HEK293 (cell line): ENCODE measurements around the gene CYB5RL.
"Not testable (repeated sequence)": the region's sequence is repeated elsewhere in the genome, so short reads cannot be mapped to it uniquely, and the experiment has no call there.

Experiments
- CTCF ChIA-PET: fragments of 350-600 bp; formaldehyde crosslinking; extraction: SDS; loops from one replicate; lab custom pipeline; 2021; ENCODE audit warnings: antibody characterized with exemption; lab: Yijun Ruan, JAX
- POLR2A ChIA-PET: fragments of 300-600 bp; formaldehyde crosslinking; extraction: SDS; loops from one replicate; lab custom pipeline; 2020; ENCODE audit warnings: antibody characterized with exemption, inconsistent platforms; lab: Yijun Ruan, JAX
- H3K27ac ChIP-seq: fragments of 200-500 bp; sonication (Bioruptor generic); 2 replicates; pipeline ENCODE4 v1.5.1; 2014; ENCODE audit warnings: low read depth, low read length, control low read depth, inconsistent platforms; ENCODE audit errors: extremely low read depth
- H3K36me3 ChIP-seq, 2 experiments: fragments of 200-500 bp in 1 of 2; sonication (Bioruptor generic) in 1 of 2; 1 replicate in 1 of 2; 2 replicates in 1 of 2; pipeline ENCODE4 v1.5.1; 2014 to 2017; ENCODE audit warnings: inconsistent platforms in 2 of 2, low read length in 2 of 2; ENCODE audit not compliant: control insufficient read depth in 2 of 2, insufficient read depth in 1 of 2
- H3K4me1 ChIP-seq: fragments of 200-500 bp; sonication (Bioruptor generic); 2 replicates; pipeline ENCODE4 v1.5.1; 2014; ENCODE audit warnings: mild to moderate bottlenecking, low read length, inconsistent platforms; ENCODE audit not compliant: control insufficient read depth, insufficient read depth
- H3K4me3 ChIP-seq: 2 replicates; pipeline ENCODE4 v1.5.1; 2011; ENCODE audit warnings: low read depth, mild to moderate bottlenecking, control low read depth, low read length, moderate library complexity
- H3K9me3 ChIP-seq: fragments of 200-500 bp; sonication (Bioruptor generic); 2 replicates; pipeline ENCODE4 v1.5.1; 2014; ENCODE audit warnings: low read depth, low read length, inconsistent platforms; ENCODE audit not compliant: control insufficient read depth, insufficient read depth
- HOXC10 ChIP-seq: sonication (generic); formaldehyde crosslinking; IDR thresholded peaks from 2 replicates; pipeline ENCODE4 v1.8.1; 2023; ENCODE audit warnings: mild to moderate bottlenecking, missing genetic modification reagents
- KLF1 ChIP-seq: fragments of 450-650 bp; formaldehyde crosslinking; IDR thresholded peaks from 2 replicates; pipeline ENCODE4 v1.5.1; 2016; ENCODE audit warnings: missing biosample characterization, missing genetic modification characterization
- SALL2 ChIP-seq: fragments of 450-650 bp; formaldehyde crosslinking; IDR thresholded peaks from 2 replicates; pipeline ENCODE4 v1.5.0; 2017; ENCODE audit warnings: missing biosample characterization, mild to moderate bottlenecking, missing genetic modification characterization, borderline replicate concordance
- YY2 ChIP-seq: fragments of 450-650 bp; formaldehyde crosslinking; IDR thresholded peaks from 2 replicates; pipeline ENCODE4 v1.5.1; 2016; ENCODE audit warnings: missing biosample characterization, missing genetic modification characterization
- ZFHX2 ChIP-seq: fragments of 450-650 bp; formaldehyde crosslinking; conservative IDR thresholded peaks from 2 replicates; pipeline ENCODE4 v1.5.1; 2016; ENCODE audit warnings: missing biosample characterization, missing genetic modification characterization
- ZNF146 ChIP-seq: fragments of 450-650 bp; formaldehyde crosslinking; IDR thresholded peaks from 2 replicates; pipeline ENCODE4 v1.5.1; 2016; ENCODE audit warnings: missing biosample characterization, missing genetic modification characterization
- ZNF155 ChIP-seq: fragments of 450-650 bp; formaldehyde crosslinking; IDR thresholded peaks from 2 replicates; pipeline ENCODE4 v1.5.1; 2016; ENCODE audit warnings: missing biosample characterization, missing genetic modification characterization
- ZNF214 ChIP-seq: fragments of 450-650 bp; formaldehyde crosslinking; IDR thresholded peaks from 2 replicates; pipeline ENCODE4 v1.5.1; 2017; ENCODE audit warnings: missing biosample characterization, mild to moderate bottlenecking, missing genetic modification characterization, borderline replicate concordance
- ZNF366 ChIP-seq: fragments of 450-650 bp; formaldehyde crosslinking; conservative IDR thresholded peaks from 2 replicates; pipeline ENCODE4 v1.5.1; 2016; ENCODE audit warnings: missing biosample characterization, missing genetic modification characterization
- ZNF391 ChIP-seq: fragments of 450-650 bp; formaldehyde crosslinking; IDR thresholded peaks from 2 replicates; pipeline ENCODE4 v1.5.1; 2016; ENCODE audit warnings: low read depth, missing biosample characterization, missing genetic modification characterization, borderline replicate concordance
- ZNF426 ChIP-seq: fragments of 450-650 bp; formaldehyde crosslinking; IDR thresholded peaks from 2 replicates; pipeline ENCODE4 v1.5.1; 2017; ENCODE audit warnings: missing biosample characterization, missing genetic modification characterization, mild to moderate bottlenecking, inconsistent platforms, moderate library complexity
- ZNF48 ChIP-seq: fragments of 450-650 bp; formaldehyde crosslinking; IDR thresholded peaks from 2 replicates; pipeline ENCODE4 v1.5.1; 2016; ENCODE audit warnings: missing biosample characterization, missing genetic modification characterization
- ZNF76 ChIP-seq: fragments of 450-650 bp; formaldehyde crosslinking; IDR thresholded peaks from 2 replicates; pipeline ENCODE4; 2016; ENCODE audit warnings: low read depth, missing biosample characterization, missing genetic modification characterization, borderline replicate concordance
- ZNF777 ChIP-seq: fragments of 450-650 bp; formaldehyde crosslinking; IDR thresholded peaks from 2 replicates; pipeline ENCODE4 v1.5.1; 2017; ENCODE audit warnings: missing biosample characterization, missing genetic modification characterization, borderline replicate concordance
- ZSCAN16 ChIP-seq: fragments of 450-650 bp; formaldehyde crosslinking; IDR thresholded peaks from 2 replicates; pipeline ENCODE4 v1.5.1; 2016; ENCODE audit warnings: missing biosample characterization, missing genetic modification characterization
- TF ChIP-seq, protein P1 (sequence below): fragments of 450-650 bp; formaldehyde crosslinking; IDR thresholded peaks from 2 replicates; pipeline ENCODE4 v1.5.1; 2016; ENCODE audit warnings: missing biosample characterization, missing genetic modification characterization
- TF ChIP-seq, protein P2 (sequence below): fragments of 450-650 bp; formaldehyde crosslinking; conservative IDR thresholded peaks from 2 replicates; pipeline ENCODE4 v1.5.1; 2016; ENCODE audit warnings: low read depth, missing biosample characterization, missing genetic modification characterization
- TF ChIP-seq, protein P3 (sequence below): fragments of 450-650 bp; formaldehyde crosslinking; IDR thresholded peaks from 2 replicates; pipeline ENCODE4 v1.5.1; 2016; ENCODE audit warnings: missing biosample characterization, missing genetic modification characterization

CYB5RL gene

DNA sequence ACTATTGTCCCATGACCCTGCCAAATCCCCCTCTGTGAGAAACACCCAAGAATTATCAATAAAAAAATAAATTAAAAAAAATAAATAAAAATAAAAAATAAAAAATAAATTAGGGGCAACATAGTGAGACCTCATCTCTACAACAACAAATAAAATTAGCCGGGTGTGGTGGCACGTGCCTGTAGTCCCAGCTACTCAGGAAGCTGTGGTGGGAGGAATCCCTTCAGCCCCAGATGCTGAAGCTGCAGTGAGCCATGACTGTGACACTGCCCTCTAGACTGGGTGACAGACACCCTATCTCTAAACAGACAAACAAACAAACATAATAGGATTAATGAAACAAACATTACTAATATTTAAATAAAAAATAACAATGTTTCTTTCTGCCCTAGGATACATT, 34.5 kb upstream of the CYB5RL start:
- peaks cover 0 to 29% of the 10 kb centered on the region in 2 experiments; a peak in 2 of 3 replicates for H3K36me3 ChIP-seq
- H3K4me1 ChIP-seq, result no peaks in the 10 kb centered on the region
- no peak overlapping the region for H3K4me3 ChIP-seq
- ChIA-PET POLR2A (no interaction called here), CTCF (interaction anchor here (0.6 kb wide), 1 partner anchor 66 kb away, joined by 6 read pairs; no protein-coding TSS in a partner anchor)
- no peak overlapping the region for H3K27ac ChIP-seq
- no peaks in the 10 kb centered on the region for H3K9me3 ChIP-seq
- TF ChIP-seq, protein P1, sequence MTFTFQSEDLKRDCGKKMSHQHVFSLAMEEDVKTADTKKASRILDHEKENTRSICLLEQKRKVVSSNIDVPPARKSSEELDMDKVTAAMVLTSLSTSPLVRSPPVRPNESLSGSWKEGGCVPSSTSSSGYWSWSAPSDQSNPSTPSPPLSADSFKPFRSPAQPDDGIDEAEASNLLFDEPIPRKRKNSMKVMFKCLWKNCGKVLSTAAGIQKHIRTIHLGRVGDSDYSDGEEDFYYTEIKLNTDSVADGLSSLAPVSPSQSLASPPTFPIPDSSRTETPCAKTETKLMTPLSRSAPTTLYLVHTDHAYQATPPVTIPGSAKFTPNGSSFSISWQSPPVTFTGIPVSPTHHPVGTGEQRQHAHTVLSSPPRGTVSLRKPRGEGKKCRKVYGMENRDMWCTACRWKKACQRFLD (tag by site-specific recombination), result no peak
- TF ChIP-seq ZNF391, result no peak
- TF ChIP-seq ZNF426 (tag by site-specific recombination), result no peak
- no peak for TF ChIP-seq ZNF366
- TF ChIP-seq, protein P2, sequence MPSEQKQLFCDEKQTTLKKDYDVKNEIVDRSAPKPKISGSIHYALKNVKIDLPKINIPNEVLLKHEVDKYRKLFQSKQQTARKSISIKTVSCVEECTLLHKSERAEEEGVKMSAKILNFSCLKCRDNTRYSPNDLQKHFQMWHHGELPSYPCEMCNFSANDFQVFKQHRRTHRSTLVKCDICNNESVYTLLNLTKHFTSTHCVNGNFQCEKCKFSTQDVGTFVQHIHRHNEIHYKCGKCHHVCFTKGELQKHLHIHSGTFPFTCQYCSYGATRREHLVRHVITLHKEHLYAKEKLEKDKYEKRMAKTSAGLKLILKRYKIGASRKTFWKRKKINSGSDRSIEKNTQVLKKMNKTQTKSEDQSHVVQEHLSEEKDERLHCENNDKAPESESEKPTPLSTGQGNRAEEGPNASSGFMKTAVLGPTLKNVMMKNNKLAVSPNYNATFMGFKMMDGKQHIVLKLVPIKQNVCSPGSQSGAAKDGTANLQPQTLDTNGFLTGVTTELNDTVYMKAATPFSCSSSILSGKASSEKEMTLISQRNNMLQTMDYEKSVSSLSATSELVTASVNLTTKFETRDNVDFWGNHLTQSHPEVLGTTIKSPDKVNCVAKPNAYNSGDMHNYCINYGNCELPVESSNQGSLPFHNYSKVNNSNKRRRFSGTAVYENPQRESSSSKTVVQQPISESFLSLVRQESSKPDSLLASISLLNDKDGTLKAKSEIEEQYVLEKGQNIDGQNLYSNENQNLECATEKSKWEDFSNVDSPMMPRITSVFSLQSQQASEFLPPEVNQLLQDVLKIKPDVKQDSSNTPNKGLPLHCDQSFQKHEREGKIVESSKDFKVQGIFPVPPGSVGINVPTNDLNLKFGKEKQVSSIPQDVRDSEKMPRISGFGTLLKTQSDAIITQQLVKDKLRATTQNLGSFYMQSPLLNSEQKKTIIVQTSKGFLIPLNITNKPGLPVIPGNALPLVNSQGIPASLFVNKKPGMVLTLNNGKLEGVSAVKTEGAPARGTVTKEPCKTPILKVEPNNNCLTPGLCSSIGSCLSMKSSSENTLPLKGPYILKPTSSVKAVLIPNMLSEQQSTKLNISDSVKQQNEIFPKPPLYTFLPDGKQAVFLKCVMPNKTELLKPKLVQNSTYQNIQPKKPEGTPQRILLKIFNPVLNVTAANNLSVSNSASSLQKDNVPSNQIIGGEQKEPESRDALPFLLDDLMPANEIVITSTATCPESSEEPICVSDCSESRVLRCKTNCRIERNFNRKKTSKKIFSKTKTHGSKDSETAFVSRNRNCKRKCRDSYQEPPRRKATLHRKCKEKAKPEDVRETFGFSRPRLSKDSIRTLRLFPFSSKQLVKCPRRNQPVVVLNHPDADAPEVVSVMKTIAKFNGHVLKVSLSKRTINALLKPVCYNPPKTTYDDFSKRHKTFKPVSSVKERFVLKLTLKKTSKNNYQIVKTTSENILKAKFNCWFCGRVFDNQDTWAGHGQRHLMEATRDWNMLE (tag by site-specific recombination), result no peak
- no peak for TF ChIP-seq YY2 (tag by site-specific recombination)
- TF ChIP-seq, protein P3, sequence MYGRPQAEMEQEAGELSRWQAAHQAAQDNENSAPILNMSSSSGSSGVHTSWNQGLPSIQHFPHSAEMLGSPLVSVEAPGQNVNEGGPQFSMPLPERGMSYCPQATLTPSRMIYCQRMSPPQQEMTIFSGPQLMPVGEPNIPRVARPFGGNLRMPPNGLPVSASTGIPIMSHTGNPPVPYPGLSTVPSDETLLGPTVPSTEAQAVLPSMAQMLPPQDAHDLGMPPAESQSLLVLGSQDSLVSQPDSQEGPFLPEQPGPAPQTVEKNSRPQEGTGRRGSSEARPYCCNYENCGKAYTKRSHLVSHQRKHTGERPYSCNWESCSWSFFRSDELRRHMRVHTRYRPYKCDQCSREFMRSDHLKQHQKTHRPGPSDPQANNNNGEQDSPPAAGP (tag by site-specific recombination), result no peak
- TF ChIP-seq HOXC10 (CRISPR knock-in tag), result no peak
- no peak for TF ChIP-seq ZNF777 (tag by site-specific recombination)
- no peak for TF ChIP-seq ZNF155
- no peak for TF ChIP-seq SALL2
- TF ChIP-seq ZSCAN16 (tag by site-specific recombination), result no peak
- TF ChIP-seq ZNF214 (tag by site-specific recombination), result no peak
- no peak for TF ChIP-seq ZNF146 (tag by site-specific recombination)
- TF ChIP-seq KLF1, result no peak
- TF ChIP-seq ZNF76 (tag by site-specific recombination), result no peak
- no peak for TF ChIP-seq ZFHX2 (tag by site-specific recombination)
- TF ChIP-seq ZNF48 (tag by site-specific recombination), result no peak

DNA sequence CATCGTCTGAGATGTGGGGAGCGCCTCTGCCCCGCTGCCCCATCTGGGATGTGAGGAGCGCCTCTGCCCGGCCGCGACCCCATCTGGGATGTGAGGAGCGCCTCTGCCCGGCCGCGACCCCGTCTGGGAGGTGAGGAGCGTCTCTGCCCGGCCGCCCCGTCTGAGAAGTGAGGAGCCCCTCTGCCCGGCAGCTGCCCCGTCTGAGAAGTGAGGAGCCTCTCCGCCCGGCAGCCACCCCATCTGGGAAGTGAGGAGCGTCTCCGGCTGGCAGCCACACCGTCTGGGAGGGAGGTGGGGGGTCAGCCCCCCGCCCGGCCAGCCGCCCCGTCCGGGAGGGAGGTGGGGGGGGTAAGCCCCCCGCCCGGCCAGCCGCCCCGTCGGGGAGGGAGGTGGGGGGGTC, 33.4 kb upstream of the CYB5RL start:
- H3K9me3 ChIP-seq, H3K4me1 ChIP-seq, POLR2A ChIA-PET, CTCF ChIA-PET, H3K4me3 ChIP-seq, H3K27ac ChIP-seq: not testable (repeated sequence)
- peaks cover 0 to 19% of the 10 kb centered on the region in 2 experiments; a peak in 2 of 3 replicates for H3K36me3 ChIP-seq
